ENCODE results near the gene ANKRD33. TPM values are rescaled to one million over a fixed set of nuclear protein-coding genes. Genes with fewer than 3 reads are reported as not detected.

Gene ANKRD33
- total and polyA plus RNA-seq, 2 experiments from 2014 or later: 0.27 to 1.7 TPM

DNA sequence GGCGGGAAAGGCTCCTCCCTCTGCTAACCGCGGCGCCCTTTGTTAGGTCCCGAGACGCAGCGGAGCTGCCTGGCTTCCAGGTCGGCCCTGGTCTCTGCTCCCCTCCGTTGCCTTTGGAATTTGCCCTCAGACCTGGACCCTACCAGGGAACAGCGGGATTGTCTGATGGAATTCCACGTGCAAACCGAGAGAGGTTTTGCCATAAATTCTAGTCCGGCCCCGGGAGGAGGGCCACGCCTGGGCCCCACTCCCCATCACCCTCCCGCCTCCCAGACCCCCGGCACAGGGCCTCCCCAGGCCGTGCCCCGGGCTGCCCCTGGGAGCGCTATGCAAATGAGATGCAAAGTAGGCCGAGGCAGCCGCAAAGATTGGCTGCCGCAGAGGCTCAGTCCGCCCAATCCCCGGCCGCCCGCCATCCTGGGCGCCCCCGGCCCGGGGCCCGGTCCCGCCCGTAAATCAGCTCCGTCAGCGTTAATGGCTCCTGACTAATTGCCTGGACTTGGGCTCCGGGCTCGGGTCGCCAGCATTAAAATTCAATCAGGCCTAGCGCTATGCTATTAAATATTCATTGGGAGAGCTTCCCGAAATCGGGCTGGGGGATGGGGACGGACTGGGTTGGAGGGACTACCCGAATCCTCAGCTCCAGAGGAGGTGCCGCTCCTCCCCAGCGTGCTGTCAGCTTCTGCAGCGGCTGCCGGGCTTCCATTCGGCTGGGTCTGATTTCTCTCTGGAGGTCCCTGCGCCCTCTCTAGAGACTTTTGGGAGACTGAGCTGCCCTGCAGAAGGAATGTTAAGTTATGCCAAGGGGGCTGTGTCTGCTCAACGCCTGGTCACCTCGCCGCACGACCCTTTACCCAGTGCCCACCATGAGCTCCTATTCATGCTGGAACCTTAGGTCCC, 23.7 kb upstream of the ANKRD33 start:
- H3K9me3 Mint-ChIP-seq: no peaks in the 10 kb centered on the region; the same call in 2 of the 3 replicates
- Histone ChIP-seq H3K27me3 (ENCODE audit: insufficient read depth) (peaks cover 43% of the 10 kb centered on the region), H3K36me3 (ENCODE audit: insufficient read depth) (no peaks in the 10 kb centered on the region), H3K4me3 (peak overlapping the region; percentile 67), H3K4me1 (ENCODE audit: insufficient read depth) (peaks cover 62% of the 10 kb centered on the region), H4K20me1 (replicated peaks; ENCODE audit: insufficient read depth) (no peaks in the 10 kb centered on the region), H3K9me2 (ENCODE audit: insufficient read depth) (no peaks in the 10 kb centered on the region), H3F3A (replicated peaks; ENCODE audit: low read depth) (peaks cover 34% of the 10 kb centered on the region), H3K79me2 (replicated peaks; ENCODE audit: insufficient read depth) (no peaks in the 10 kb centered on the region), H3K4me2 (peak overlapping the region; percentile 97), H3K27ac (ENCODE audit: low read depth) (peak overlapping the region; percentile 85), H2AFZ (peak overlapping the region; percentile 93; the same call in 1 of the 2 replicates)
- H3K36me3 Mint-ChIP-seq (ENCODE audit: low read depth): no peaks in the 10 kb centered on the region
- H3K27ac Mint-ChIP-seq: 0 out of 2 replicates have a peak overlapping the region, but pooled peaks have one; percentile 62
- peak overlapping the region; percentile 85 for H3K4me3 Mint-ChIP-seq
- ATAC-seq: peak; percentile 80
- peak; percentile 94 for DNase-seq (ENCODE audit: low spot score)
- TF ChIP-seq POLR2AphosphoS5 (IDR thresholded peaks at IDR 0.05; ENCODE audit: low read depth): peak; percentile 84
- TF ChIP-seq, protein P1, sequence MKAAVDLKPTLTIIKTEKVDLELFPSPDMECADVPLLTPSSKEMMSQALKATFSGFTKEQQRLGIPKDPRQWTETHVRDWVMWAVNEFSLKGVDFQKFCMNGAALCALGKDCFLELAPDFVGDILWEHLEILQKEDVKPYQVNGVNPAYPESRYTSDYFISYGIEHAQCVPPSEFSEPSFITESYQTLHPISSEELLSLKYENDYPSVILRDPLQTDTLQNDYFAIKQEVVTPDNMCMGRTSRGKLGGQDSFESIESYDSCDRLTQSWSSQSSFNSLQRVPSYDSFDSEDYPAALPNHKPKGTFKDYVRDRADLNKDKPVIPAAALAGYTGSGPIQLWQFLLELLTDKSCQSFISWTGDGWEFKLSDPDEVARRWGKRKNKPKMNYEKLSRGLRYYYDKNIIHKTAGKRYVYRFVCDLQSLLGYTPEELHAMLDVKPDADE (IDR thresholded peaks at IDR 0.05): no peak
- no peak for TF ChIP-seq CREB1 (CRISPR knock-in tag; IDR thresholded peaks at IDR 0.05; ENCODE audit: low read depth)
- peaks cover 40% of the 10 kb centered on the region for H3K27me3 Mint-ChIP-seq (ENCODE audit: insufficient read depth, low read depth, poor library complexity)
- H3K4me1 Mint-ChIP-seq: peaks cover 59% of the 10 kb centered on the region

DNA sequence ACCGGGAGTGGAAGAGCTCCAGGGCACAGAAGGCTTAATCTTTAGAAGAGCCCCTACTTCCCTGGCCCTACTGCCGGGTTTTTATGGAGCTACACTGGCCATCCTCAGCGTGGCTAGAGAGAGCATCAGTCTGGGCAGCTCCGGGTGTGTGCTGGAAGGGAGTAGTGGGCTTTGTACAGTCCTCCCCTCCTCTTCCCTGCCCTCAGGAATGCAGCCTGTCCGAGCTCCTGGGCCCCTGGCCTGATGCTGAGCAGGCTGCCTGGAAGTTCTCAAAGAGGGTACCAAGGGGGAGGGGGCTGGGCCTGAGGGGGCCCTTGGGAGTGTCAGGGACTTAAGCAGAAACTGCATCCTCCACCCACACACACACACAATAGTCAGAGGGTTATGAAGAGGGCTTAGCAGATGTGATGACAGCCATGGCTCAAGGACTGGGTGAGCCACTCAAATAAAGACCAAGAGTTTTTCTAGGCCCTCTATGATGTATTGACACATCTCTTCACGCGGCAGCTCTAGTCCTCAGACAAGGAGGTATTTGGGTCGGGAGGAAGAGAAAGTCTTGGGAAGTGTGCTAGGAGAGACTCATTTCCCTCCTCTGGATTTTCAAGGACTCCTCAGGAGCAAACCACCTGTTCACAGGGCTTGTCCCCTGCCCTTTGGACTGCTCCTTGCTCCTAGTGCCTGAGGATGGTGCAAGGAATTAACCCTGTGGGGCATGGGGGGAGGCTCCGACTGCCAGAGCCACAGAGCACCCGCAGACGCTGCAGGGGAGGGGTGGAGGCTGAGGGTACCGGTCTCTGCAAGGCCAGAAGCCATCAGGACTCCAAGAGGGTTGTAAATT, 22.9 kb upstream of the ANKRD33 start:
- no peaks in the 10 kb centered on the region for H3K79me2 ChIP-seq (replicated peaks; ENCODE audit: insufficient read depth)
- H3K4me2 ChIP-seq: peak overlapping the region; percentile 97
- H3K27me3 ChIP-seq (ENCODE audit: insufficient read depth): peaks cover 50% of the 10 kb centered on the region
- Mint-ChIP-seq H3K9me3 (no peaks in the 10 kb centered on the region; the same call in 2 of the 3 replicates), H3K36me3 (ENCODE audit: low read depth) (no peaks in the 10 kb centered on the region), H3K27ac (0 out of 2 replicates have a peak overlapping the region, but pooled peaks have one; percentile 62), H3K4me1 (peaks cover 66% of the 10 kb centered on the region), H3K4me3 (peak overlapping the region; percentile 85), H3K27me3 (ENCODE audit: insufficient read depth, low read depth, poor library complexity) (peaks cover 38% of the 10 kb centered on the region)
- ATAC-seq: peak; percentile 5
- H3K9me2 ChIP-seq (ENCODE audit: insufficient read depth): no peaks in the 10 kb centered on the region
- H4K20me1 ChIP-seq (replicated peaks; ENCODE audit: insufficient read depth): no peaks in the 10 kb centered on the region
- peak; percentile 60 for DNase-seq (ENCODE audit: low spot score)
- peaks cover 40% of the 10 kb centered on the region for H3F3A ChIP-seq (replicated peaks; ENCODE audit: low read depth)
- peak overlapping the region; percentile 92 for H2AFZ ChIP-seq
- no peak for TF ChIP-seq JUNB (IDR thresholded peaks at IDR 0.05; ENCODE audit: unreplicated experiment)
- TF ChIP-seq, protein P2, sequence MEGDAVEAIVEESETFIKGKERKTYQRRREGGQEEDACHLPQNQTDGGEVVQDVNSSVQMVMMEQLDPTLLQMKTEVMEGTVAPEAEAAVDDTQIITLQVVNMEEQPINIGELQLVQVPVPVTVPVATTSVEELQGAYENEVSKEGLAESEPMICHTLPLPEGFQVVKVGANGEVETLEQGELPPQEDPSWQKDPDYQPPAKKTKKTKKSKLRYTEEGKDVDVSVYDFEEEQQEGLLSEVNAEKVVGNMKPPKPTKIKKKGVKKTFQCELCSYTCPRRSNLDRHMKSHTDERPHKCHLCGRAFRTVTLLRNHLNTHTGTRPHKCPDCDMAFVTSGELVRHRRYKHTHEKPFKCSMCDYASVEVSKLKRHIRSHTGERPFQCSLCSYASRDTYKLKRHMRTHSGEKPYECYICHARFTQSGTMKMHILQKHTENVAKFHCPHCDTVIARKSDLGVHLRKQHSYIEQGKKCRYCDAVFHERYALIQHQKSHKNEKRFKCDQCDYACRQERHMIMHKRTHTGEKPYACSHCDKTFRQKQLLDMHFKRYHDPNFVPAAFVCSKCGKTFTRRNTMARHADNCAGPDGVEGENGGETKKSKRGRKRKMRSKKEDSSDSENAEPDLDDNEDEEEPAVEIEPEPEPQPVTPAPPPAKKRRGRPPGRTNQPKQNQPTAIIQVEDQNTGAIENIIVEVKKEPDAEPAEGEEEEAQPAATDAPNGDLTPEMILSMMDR (conservative IDR thresholded peaks at IDR 0.05; ENCODE audit: low read depth in 2 of 2): no peak
- no peak for TF ChIP-seq POLR2AphosphoS5 (IDR thresholded peaks at IDR 0.05; ENCODE audit: low read depth)
- no peak for TF ChIP-seq NANOG (IDR thresholded peaks at IDR 0.05; ENCODE audit: borderline replicate concordance)
- no peak for TF ChIP-seq ZNF114 (CRISPR knock-in tag; IDR thresholded peaks at IDR 0.05)
- peak overlapping the region; percentile 67 for H3K4me3 ChIP-seq
- no peaks in the 10 kb centered on the region for H3K36me3 ChIP-seq (ENCODE audit: insufficient read depth)
- H3K4me1 ChIP-seq (ENCODE audit: insufficient read depth): peaks cover 69% of the 10 kb centered on the region
- peak overlapping the region; percentile 85; the same call in 1 of the 2 replicates for H3K27ac ChIP-seq (ENCODE audit: low read depth)
